Measurements from ENCODE around the gene PREP. TPM values are rescaled to one million over a fixed set of nuclear protein-coding genes. Genes with fewer than 3 reads are reported as not detected.
"Not testable (repeated sequence)": the region's sequence is repeated elsewhere in the genome, so short reads cannot be mapped to it uniquely, and the experiment has no call there.

The PREP gene
- total and polyA plus RNA-seq, 4 donors = 14.1 to 21.8 (median 18.9) TPM

- Histone ChIP-seq H3K27ac (ENCODE audit: low read depth in 1 of 2, low read length in 2 of 2) (no peak overlapping the region), H3K4me1 (ENCODE audit: control insufficient read depth in 1 of 2, insufficient read depth in 2 of 2, low read length in 2 of 2) (no peaks in the 10 kb centered on the region), H3K36me3 (ENCODE audit: control insufficient read depth in 1 of 2, insufficient read depth in 2 of 2, low read length in 1 of 2) (peaks cover 4 to 5% of the 10 kb centered on the region in 2 donors), H3K4me3 (ENCODE audit: low read length in 2 of 2) (no peak overlapping the region), H3K9me3 (ENCODE audit: control insufficient read depth, low read length) (no peaks in the 10 kb centered on the region), H3K27me3 (ENCODE audit: control insufficient read depth in 1 of 2, insufficient read depth in 2 of 2, low read length in 1 of 2) (no peaks in the 10 kb centered on the region)
- intact Hi-C loops (cut with DNase I) = no loop called here
- 22 to 27% methylated on average over 3 of the region's 3 CpGs for WGBS, 2 donors
- DNase-seq = no peak
- ATAC-seq (ENCODE audit: low FRiP score) = no peak
Observed at GRCh38 chr6:105346052-105346451, 56.8 kb downstream of the PREP start.

- intact Hi-C loops (cut with DNase I) = no loop called here
- Histone ChIP-seq H3K4me1 (ENCODE audit: control insufficient read depth in 1 of 2, insufficient read depth in 2 of 2, low read length in 2 of 2) (no peaks in the 10 kb centered on the region), H3K4me3 (ENCODE audit: low read length in 2 of 2) (no peak overlapping the region), H3K36me3 (ENCODE audit: control insufficient read depth in 1 of 2, insufficient read depth in 2 of 2, low read length in 1 of 2) (peaks cover 0 to 5% of the 10 kb centered on the region in 2 donors), H3K27me3 (ENCODE audit: control insufficient read depth in 1 of 2, insufficient read depth in 2 of 2, low read length in 1 of 2) (no peaks in the 10 kb centered on the region), H3K27ac (ENCODE audit: low read depth in 1 of 2, low read length in 2 of 2) (no peak overlapping the region), H3K9me3 (ENCODE audit: control insufficient read depth, low read length) (no peaks in the 10 kb centered on the region)
- ATAC-seq (ENCODE audit: low FRiP score) (no peak), DNase-seq (no peak)
- WGBS, 2 donors = 71 to 83% methylated on average over 4 of the region's 4 CpGs
Observed at GRCh38 chr6:105345506-105345905, 57.4 kb downstream of the PREP start.

GRCh38 chr6:105344881-105345370, 58.0 kb downstream of the PREP start:
- Histone ChIP-seq H3K36me3 (ENCODE audit: control insufficient read depth in 1 of 2, insufficient read depth in 2 of 2, low read length in 1 of 2) (peaks cover 0 to 5% of the 10 kb centered on the region in 2 donors), H3K27me3 (ENCODE audit: control insufficient read depth in 1 of 2, insufficient read depth in 2 of 2, low read length in 1 of 2) (no peaks in the 10 kb centered on the region), H3K4me1 (ENCODE audit: control insufficient read depth in 1 of 2, insufficient read depth in 2 of 2, low read length in 2 of 2) (no peaks in the 10 kb centered on the region), H3K9me3 (ENCODE audit: control insufficient read depth, low read length) (no peaks in the 10 kb centered on the region), H3K4me3 (ENCODE audit: low read length in 2 of 2) (no peak overlapping the region), H3K27ac (ENCODE audit: low read depth in 1 of 2, low read length in 2 of 2) (no peak overlapping the region)
- intact Hi-C loops (cut with DNase I) = no loop called here
- ATAC-seq (ENCODE audit: low FRiP score) (no peak), DNase-seq (no peak)
- 82 to 86% methylated on average over 2 of the region's 2 CpGs for WGBS, 2 donors

- H3K36me3 ChIP-seq (ENCODE audit: control insufficient read depth in 1 of 2, insufficient read depth in 2 of 2, low read length in 1 of 2); H3K9me3 ChIP-seq (ENCODE audit: control insufficient read depth, low read length); H3K4me3 ChIP-seq (ENCODE audit: low read length in 2 of 2); DNase-seq; ATAC-seq (ENCODE audit: low FRiP score); H3K27me3 ChIP-seq (ENCODE audit: control insufficient read depth in 1 of 2, insufficient read depth in 2 of 2, low read length in 1 of 2); intact Hi-C loops (cut with DNase I); H3K4me1 ChIP-seq (ENCODE audit: control insufficient read depth in 1 of 2, insufficient read depth in 2 of 2, low read length in 2 of 2); H3K27ac ChIP-seq (ENCODE audit: low read depth in 1 of 2, low read length in 2 of 2): not testable (repeated sequence)
- WGBS, 2 donors = 97 to 98% methylated on average over 21 of the region's 21 CpGs
Observed at GRCh38 chr6:105338350-105338983, 64.4 kb downstream of the PREP start.

GRCh38 chr6:105336986-105337385, 65.9 kb downstream of the PREP start:
- DNase-seq = no peak
- intact Hi-C loops (cut with DNase I) = no loop called here
- 67 to 73% methylated on average over 2 of the region's 2 CpGs for WGBS, 2 donors

GRCh38 chr6:105332576-105332975, 70.3 kb downstream of the PREP start:
- 95 to 96% methylated on average over 4 of the region's 4 CpGs for WGBS, 2 donors
- Histone ChIP-seq H3K4me1 (ENCODE audit: control insufficient read depth in 1 of 2, insufficient read depth in 2 of 2, low read length in 2 of 2) (no peaks in the 10 kb centered on the region), H3K9me3 (ENCODE audit: control insufficient read depth, low read length) (no peaks in the 10 kb centered on the region), H3K27ac (ENCODE audit: low read depth in 1 of 2, low read length in 2 of 2) (no peak overlapping the region), H3K4me3 (ENCODE audit: low read length in 2 of 2) (no peak overlapping the region), H3K36me3 (ENCODE audit: control insufficient read depth in 1 of 2, insufficient read depth in 2 of 2, low read length in 1 of 2) (peaks cover 0 to 9% of the 10 kb centered on the region in 2 donors), H3K27me3 (ENCODE audit: control insufficient read depth in 1 of 2, insufficient read depth in 2 of 2, low read length in 1 of 2) (no peaks in the 10 kb centered on the region)
- intact Hi-C loops (cut with DNase I) = no loop called here
- ATAC-seq (ENCODE audit: low FRiP score) = no peak
- no peak for DNase-seq

More at GRCh38 chr6:105336986-105337385, 65.9 kb downstream of the PREP start:
- no peak overlapping the region for H3K4me3 ChIP-seq (ENCODE audit: low read length in 2 of 2)
- no peaks in the 10 kb centered on the region for H3K4me1 ChIP-seq (ENCODE audit: control insufficient read depth in 1 of 2, insufficient read depth in 2 of 2, low read length in 2 of 2)
- ATAC-seq (ENCODE audit: low FRiP score) = no peak
- no peak overlapping the region for H3K27ac ChIP-seq (ENCODE audit: low read depth in 1 of 2, low read length in 2 of 2)
- H3K27me3 ChIP-seq (ENCODE audit: control insufficient read depth in 1 of 2, insufficient read depth in 2 of 2, low read length in 1 of 2) = no peaks in the 10 kb centered on the region
- no peaks in the 10 kb centered on the region for H3K9me3 ChIP-seq (ENCODE audit: control insufficient read depth, low read length)
- H3K36me3 ChIP-seq (ENCODE audit: control insufficient read depth in 1 of 2, insufficient read depth in 2 of 2, low read length in 1 of 2) = no peaks in the 10 kb centered on the region

- DNase-seq = no peak
- H3K27ac ChIP-seq (ENCODE audit: low read depth in 1 of 2, low read length in 2 of 2) = no peak overlapping the region
- intact Hi-C loops (cut with DNase I) = no loop called here
- H3K27me3 ChIP-seq (ENCODE audit: control insufficient read depth in 1 of 2, insufficient read depth in 2 of 2, low read length in 1 of 2) = no peaks in the 10 kb centered on the region
- 96% methylated on average over 4 of the region's 4 CpGs for WGBS, 2 donors
- peaks cover 0 to 9% of the 10 kb centered on the region in 2 donors for H3K36me3 ChIP-seq (ENCODE audit: control insufficient read depth in 1 of 2, insufficient read depth in 2 of 2, low read length in 1 of 2)
- H3K4me3 ChIP-seq (ENCODE audit: low read length in 2 of 2) = no peak overlapping the region
- no peaks in the 10 kb centered on the region for H3K4me1 ChIP-seq (ENCODE audit: control insufficient read depth in 1 of 2, insufficient read depth in 2 of 2, low read length in 2 of 2)
- no peaks in the 10 kb centered on the region for H3K9me3 ChIP-seq (ENCODE audit: control insufficient read depth, low read length)
- ATAC-seq (ENCODE audit: low FRiP score) = no peak
Observed at GRCh38 chr6:105331927-105332326, 71.0 kb downstream of the PREP start.

GRCh38 chr6:105330913-105331312, 72.0 kb downstream of the PREP start:
- Histone ChIP-seq H3K27ac (ENCODE audit: low read depth in 1 of 2, low read length in 2 of 2) (no peak overlapping the region), H3K36me3 (ENCODE audit: control insufficient read depth in 1 of 2, insufficient read depth in 2 of 2, low read length in 1 of 2) (peaks cover 0 to 9% of the 10 kb centered on the region in 2 donors), H3K4me1 (ENCODE audit: control insufficient read depth in 1 of 2, insufficient read depth in 2 of 2, low read length in 2 of 2) (no peaks in the 10 kb centered on the region), H3K9me3 (ENCODE audit: control insufficient read depth, low read length) (no peaks in the 10 kb centered on the region), H3K4me3 (ENCODE audit: low read length in 2 of 2) (no peak overlapping the region), H3K27me3 (ENCODE audit: control insufficient read depth in 1 of 2, insufficient read depth in 2 of 2, low read length in 1 of 2) (no peaks in the 10 kb centered on the region)
- no peak for ATAC-seq (ENCODE audit: low FRiP score)
- 85 to 98% methylated on average over 2 of the region's 2 CpGs for WGBS, 2 donors
- no peak for DNase-seq
- intact Hi-C loops (cut with DNase I) = no loop called here

GRCh38 chr6:105330364-105330763, 72.5 kb downstream of the PREP start:
- no peak for ATAC-seq (ENCODE audit: low FRiP score)
- peaks cover 0 to 9% of the 10 kb centered on the region in 2 donors for H3K36me3 ChIP-seq (ENCODE audit: control insufficient read depth in 1 of 2, insufficient read depth in 2 of 2, low read length in 1 of 2)
- intact Hi-C loops (cut with DNase I) = no loop called here
- 86 to 91% methylated on average over 3 of the region's 3 CpGs for WGBS, 2 donors
- H3K27ac ChIP-seq (ENCODE audit: low read depth in 1 of 2, low read length in 2 of 2) = no peak overlapping the region
- H3K4me1 ChIP-seq (ENCODE audit: control insufficient read depth in 1 of 2, insufficient read depth in 2 of 2, low read length in 2 of 2) = no peaks in the 10 kb centered on the region
- H3K9me3 ChIP-seq (ENCODE audit: control insufficient read depth, low read length) = no peaks in the 10 kb centered on the region
- no peak overlapping the region for H3K4me3 ChIP-seq (ENCODE audit: low read length in 2 of 2)
- no peaks in the 10 kb centered on the region for H3K27me3 ChIP-seq (ENCODE audit: control insufficient read depth in 1 of 2, insufficient read depth in 2 of 2, low read length in 1 of 2)
- no peak for DNase-seq

Measured in aorta (tissue), 5 donors.